Hepatocyte (in vitro differentiated cells): ENCODE measurements around the gene OSBPL6.

Source experiments
- EZH2 ChIP-seq: fragments of 200-600 bp; sonication (generic); IDR thresholded peaks from 2 replicates; pipeline ENCODE4 v1.6.1; 2016; ENCODE audit warnings: antibody characterized with exemption, mild to moderate bottlenecking, borderline replicate concordance
- EZH2phosphoT487 ChIP-seq: fragments of 200-600 bp; sonication (generic); IDR thresholded peaks from one replicate; pipeline ENCODE4 v1.6.1; 2018; ENCODE audit warnings: antibody characterized with exemption, mild to moderate bottlenecking, low read depth, moderate library complexity; ENCODE audit not compliant: unreplicated experiment, severe bottlenecking
- TF ChIP-seq, protein P1 (sequence below): fragments of 200-600 bp; sonication (generic); IDR thresholded peaks from 2 replicates; pipeline ENCODE4 v1.5.1; 2016; ENCODE audit warnings: antibody characterized with exemption, mild to moderate bottlenecking; ENCODE audit not compliant: poor library complexity

DNA sequence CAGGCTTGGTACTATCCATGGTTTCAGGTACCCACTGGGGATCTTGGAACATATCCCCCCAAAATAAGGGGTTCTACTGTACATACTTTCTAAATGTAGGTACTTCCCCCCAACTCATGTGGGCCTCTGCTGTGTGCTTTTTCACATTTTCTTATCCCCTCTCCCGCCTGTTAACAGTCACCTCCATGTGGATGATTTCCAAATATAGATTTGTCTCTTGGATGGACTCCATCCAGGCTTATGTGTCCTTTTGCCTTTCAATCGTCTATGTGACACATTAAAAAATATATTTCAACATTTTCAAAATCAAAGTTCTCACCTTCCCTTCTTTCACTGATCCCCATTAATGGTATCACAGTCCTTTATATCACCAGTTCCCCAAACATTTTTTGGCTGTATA lies 44.4 kb downstream of the OSBPL6 start:
- TF ChIP-seq, protein P1, sequence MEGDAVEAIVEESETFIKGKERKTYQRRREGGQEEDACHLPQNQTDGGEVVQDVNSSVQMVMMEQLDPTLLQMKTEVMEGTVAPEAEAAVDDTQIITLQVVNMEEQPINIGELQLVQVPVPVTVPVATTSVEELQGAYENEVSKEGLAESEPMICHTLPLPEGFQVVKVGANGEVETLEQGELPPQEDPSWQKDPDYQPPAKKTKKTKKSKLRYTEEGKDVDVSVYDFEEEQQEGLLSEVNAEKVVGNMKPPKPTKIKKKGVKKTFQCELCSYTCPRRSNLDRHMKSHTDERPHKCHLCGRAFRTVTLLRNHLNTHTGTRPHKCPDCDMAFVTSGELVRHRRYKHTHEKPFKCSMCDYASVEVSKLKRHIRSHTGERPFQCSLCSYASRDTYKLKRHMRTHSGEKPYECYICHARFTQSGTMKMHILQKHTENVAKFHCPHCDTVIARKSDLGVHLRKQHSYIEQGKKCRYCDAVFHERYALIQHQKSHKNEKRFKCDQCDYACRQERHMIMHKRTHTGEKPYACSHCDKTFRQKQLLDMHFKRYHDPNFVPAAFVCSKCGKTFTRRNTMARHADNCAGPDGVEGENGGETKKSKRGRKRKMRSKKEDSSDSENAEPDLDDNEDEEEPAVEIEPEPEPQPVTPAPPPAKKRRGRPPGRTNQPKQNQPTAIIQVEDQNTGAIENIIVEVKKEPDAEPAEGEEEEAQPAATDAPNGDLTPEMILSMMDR = no peak
- TF ChIP-seq EZH2phosphoT487 (no peak), EZH2 (no peak)
